GM19023 (cell line): ENCODE results near the gene BAIAP2L2.
"Not testable (repeated sequence)": the region's sequence is repeated elsewhere in the genome, so short reads cannot be mapped to it uniquely, and the experiment has no call there.

Experiments
- ATAC-seq: cut with Tn5 transposase; IDR thresholded peaks from one replicate; pipeline ENCODE4 v1.9.1; 2021; ENCODE audit warnings: mild to moderate bottlenecking, moderate library complexity; ENCODE audit not compliant: unreplicated experiment

The BAIAP2L2 gene

DNA sequence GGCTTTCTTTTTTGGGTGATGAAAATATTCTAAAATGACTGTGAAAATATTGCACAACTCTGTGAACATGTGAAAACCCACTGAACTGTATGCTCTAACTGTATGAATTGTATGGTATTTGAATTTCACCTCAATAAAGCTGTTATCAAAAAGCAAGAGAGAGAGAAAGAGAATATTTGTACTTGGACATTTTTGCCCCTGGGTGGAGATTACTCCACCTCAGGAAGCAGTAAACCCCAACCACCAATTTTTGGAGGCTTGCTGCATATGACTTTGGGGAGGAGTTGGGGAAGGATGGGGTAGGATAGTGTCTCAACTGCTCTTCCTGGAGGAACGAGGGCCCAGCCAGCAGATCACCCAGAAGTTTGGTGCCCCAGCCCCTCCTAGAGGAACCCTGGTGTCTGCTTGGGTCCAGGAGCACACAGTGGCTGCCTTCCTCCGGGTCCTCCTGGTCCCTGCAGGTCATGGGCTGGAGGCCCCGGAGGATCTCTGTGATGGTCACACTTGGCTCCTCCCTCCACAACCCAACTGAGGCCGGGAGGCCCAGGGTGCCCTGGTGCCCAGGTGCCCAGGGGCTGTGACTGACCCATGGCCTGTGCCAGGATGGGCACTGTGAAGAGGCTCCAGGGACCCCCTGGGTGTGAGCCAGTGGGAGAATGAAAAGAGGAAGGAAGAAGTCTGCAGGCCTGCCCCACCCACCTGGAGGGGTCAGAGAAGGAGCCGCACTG lies 68.6 kb downstream of the BAIAP2L2 start:
- no peak for ATAC-seq

DNA sequence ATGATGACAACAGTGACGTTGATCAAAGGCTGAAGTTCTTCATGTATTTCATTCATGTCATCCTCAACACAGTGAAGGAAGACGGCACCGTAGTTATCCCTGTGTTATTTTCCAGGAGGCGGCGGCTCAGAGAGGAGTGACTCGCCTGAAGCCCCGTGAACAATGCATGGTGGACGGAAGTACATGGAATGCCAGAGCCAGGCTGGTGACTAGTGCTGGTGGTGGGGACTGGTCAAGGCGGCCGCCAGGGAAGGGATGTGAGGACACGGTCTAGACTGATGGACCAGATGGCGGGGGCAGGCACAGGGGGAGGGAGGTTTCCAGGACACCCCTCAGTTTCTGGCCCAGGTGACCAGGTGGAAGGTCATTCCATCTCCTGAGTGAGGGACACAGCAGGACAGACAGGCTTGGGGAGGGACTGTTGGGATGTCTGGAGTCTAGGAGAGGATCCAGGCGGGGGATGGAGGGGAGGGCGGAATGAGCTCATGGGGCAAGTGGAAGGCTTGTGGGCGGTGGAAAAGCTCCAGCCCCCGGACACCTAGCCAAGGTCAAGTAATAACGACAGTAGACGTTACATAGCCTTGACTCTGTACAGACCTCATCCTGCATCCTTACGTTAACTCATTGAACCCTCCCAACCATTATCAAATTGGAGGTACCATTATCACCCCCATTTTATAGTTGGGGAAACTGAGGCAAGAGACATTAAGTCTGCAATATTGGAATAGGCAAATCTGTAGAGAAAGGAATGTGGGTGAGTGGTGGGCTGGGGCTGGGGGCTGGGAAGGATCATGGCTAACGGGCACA lies 69.3 kb downstream of the BAIAP2L2 start:
- no peak for ATAC-seq

DNA sequence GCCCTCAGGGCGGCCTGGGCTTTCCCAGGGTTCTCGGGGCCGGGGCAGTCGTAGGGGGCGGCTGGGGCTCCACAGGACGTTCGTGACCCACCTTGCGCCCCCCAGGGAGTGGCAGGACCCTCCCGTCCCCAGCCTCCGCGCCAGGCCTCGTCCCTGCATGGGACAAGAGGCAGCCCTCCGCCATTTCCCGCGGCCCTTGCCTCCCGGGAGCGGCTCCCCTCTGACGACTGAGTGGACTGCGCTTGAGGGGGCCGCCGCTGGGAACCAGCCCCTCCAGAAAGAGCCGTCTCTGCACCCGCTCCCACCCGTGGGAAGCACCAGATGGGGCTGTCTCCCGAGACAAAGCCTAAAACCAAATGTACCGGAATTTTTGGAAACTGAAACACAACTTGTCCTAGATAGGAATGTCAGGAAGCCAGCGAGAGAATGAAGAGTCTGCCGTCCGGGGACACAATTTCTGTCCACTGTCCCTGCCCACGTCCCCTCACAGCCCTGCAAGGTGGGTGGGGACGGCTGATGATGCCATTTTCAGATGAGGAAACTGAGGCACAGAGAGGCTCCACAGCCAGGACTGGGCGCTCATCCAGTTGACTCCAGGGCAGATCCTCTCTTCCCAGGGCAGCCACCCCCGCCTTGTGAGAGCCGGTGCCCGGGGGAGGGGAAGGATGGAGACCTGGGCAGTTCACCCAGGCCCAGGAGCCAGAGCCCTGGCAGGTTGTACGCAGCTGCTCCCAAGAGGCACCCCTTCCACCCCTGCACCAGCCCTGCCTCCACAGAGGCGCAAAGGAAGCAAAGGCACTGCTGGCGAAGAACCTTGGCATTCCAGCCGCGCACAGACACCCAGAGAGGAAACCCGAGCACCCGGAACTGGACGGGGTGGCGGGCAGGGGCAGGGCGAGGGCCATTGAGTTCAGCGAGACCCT lies 71.3 kb downstream of the BAIAP2L2 start:
- no peak for ATAC-seq

DNA sequence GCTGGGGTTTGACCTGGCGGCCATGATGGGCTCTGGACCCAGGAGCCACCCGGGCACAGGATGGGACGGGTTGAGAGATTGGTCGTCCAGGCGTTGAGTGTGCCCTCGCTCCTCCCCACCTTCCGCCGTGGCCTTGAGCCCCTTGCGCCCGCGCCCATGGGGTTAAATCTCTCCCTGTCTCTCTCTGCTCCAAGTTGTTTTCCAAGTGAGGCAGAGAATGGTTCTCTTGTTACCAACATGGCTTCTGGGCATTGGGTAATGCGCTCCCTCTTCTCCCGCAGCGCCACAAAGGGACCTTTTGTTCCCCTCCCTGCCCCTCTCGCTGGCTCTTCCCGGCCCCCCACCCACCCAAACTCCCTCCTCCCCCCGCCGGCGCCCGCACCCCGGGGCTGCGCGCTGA lies 72.1 kb downstream of the BAIAP2L2 start:
- ATAC-seq, result no peak

DNA sequence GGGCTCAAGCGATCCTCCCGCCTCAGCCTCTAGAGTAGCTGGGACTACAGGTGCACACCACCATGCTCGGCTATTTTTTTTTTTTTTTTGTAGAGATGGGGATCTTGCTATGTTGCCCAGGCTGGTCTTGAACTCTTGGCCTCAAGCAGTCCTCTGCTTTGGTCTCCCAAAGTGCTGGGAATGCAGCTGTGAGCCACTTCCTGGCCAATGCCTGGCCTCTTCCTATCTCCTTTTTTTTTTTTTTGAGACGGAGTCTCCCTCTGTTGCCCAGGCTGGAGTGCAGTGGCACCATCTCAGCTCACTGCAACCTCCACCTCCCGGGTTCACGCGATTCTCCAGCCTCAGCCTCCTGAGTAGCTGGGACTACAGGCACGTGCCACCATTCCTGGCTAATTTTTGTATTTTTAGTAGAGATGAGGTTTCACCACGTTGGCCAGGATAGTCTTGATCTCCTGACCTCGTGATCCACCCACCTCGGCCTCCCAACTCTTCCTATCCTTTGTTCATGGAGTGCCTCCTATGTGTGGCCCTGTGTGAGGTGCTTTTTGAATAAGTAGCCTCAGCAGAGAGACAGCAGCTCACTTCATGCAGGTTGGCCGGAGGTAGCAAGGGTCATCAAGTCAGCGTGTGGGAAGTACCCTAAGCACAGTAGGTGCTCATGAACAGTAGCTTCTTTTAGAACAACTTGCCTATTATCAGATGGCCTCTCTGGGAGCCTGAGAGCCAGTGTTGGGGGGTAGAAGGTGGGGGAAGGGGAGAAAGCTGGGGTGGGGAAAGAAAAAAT lies 72.9 kb downstream of the BAIAP2L2 start:
- ATAC-seq, result not testable (repeated sequence)

DNA sequence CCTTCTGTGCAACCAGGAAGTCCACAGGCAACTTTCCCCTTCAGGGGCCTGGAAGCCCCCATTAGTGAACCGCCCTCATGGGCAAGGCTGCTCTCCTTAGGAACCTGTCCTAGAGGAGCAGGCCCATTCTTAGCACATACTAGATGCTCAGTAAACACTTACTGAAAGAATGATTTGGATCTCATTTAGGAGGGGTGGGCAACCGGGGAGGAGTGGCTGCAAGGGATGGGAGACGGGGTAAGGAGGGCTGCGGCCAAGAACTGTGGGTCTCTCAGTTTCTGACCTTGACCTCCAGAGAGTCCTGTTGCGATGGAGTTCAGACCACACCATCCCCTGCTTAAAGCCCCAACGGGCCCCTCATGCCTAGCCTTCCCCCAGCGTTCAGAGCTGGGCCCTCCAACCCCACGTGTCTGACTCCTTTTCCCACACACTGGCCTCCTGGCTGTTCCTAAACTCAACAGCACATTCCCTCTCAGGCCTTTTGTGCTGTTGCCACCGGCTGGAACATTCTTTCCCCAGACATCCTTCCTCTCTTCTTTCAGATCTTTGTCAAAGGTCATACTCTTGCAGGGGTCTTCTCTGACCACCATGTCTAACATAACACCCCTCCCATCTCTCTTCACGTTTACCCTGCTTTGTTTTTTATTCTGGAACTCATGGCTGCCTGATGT lies 74.0 kb downstream of the BAIAP2L2 start:
- ATAC-seq, result no peak

DNA sequence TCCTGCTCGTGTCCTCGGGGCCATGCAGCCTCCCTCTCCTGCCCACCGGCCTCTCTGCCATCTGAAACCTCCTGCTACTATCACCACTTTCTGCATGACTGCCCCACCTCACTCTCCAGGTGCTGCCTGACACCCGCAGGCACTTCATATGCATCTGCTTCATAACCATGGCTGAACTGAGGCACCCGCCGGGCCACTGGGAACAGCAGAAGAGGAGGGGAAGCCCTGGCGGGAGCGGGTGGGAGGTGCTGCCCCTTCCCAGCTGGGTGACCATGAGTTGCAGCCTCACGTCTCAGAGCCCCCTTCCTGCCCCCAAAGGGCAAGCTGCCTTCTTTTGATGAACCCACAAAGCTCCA lies 75.0 kb downstream of the BAIAP2L2 start:
- ATAC-seq, result no peak
